ENCODE results near the gene KRTAP5-8. TPM values are rescaled to one million over a fixed set of nuclear protein-coding genes. Genes with fewer than 3 reads are reported as not detected.
"Not testable (repeated sequence)": the region's sequence is repeated elsewhere in the genome, so short reads cannot be mapped to it uniquely, and the experiment has no call there.

Gene KRTAP5-8
- total RNA-seq, 1 experiment from 2014 or later, result not detected

DNA sequence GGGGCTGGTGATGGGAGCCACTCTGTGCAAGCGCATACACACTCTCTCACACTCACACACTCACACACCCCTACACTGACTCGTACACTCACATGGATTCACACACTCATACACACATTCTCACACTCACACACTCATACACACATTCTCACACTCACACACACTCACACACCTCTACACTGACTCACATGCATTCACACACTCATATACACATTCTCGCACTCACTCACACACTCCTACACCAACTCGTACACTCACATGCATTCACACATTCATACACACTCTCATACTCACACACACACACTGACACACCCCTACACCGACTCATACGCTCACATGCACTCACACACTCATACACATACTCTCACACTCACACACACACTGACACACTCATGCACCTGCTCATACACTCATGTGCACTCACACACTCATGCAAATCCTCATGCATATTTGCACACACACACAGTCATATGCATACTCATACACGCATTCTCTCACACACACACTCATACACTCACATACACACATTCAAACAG lies 39.7 kb downstream of the KRTAP5-8 start:
- Histone ChIP-seq H3K36me3 (ENCODE audit: low read depth, low read length) (no peaks in the 10 kb centered on the region), H3K9me2 (replicated peaks; ENCODE audit: low read length) (no peaks in the 10 kb centered on the region), H2AFZ (ENCODE audit: low read length) (no peak overlapping the region), H4K20me1 (ENCODE audit: low read length) (no peaks in the 10 kb centered on the region), H3K4me2 (ENCODE audit: low read length) (no peak overlapping the region), H3K9me3 (ENCODE audit: low read length) (no peaks in the 10 kb centered on the region), H3K79me2 (ENCODE audit: low read length) (no peaks in the 10 kb centered on the region), H3F3A (ENCODE audit: low read length, unreplicated experiment) (no peaks in the 10 kb centered on the region), H3K9ac (ENCODE audit: low read length) (no peak overlapping the region), H3K4me1 (ENCODE audit: insufficient read depth, low read length) (peaks cover 14% of the 10 kb centered on the region), H3K4me3 (ENCODE audit: low read length) (no peak overlapping the region), H3K27ac (ENCODE audit: low read length) (no peak overlapping the region), H3K27me3 (ENCODE audit: low read length) (peaks cover 21% of the 10 kb centered on the region)
- ChIA-PET CTCF (no interaction called here), POLR2A (ENCODE audit: unreplicated experiment) (no interaction called here)
- TF ChIP-seq, protein P1, sequence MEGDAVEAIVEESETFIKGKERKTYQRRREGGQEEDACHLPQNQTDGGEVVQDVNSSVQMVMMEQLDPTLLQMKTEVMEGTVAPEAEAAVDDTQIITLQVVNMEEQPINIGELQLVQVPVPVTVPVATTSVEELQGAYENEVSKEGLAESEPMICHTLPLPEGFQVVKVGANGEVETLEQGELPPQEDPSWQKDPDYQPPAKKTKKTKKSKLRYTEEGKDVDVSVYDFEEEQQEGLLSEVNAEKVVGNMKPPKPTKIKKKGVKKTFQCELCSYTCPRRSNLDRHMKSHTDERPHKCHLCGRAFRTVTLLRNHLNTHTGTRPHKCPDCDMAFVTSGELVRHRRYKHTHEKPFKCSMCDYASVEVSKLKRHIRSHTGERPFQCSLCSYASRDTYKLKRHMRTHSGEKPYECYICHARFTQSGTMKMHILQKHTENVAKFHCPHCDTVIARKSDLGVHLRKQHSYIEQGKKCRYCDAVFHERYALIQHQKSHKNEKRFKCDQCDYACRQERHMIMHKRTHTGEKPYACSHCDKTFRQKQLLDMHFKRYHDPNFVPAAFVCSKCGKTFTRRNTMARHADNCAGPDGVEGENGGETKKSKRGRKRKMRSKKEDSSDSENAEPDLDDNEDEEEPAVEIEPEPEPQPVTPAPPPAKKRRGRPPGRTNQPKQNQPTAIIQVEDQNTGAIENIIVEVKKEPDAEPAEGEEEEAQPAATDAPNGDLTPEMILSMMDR (conservative IDR thresholded peaks at IDR 0.05; ENCODE audit: low read depth, low read length), result no peak
- no peak for TF ChIP-seq EZH2phosphoT487 (IDR thresholded peaks at IDR 0.05; ENCODE audit: borderline replicate concordance, low read length)
- TF ChIP-seq EZH2 (IDR thresholded peaks at IDR 0.05; ENCODE audit: low read length, unreplicated experiment), result no peak
- ATAC-seq (no peak), DNase-seq (no peak)
- intact Hi-C loops (cut with micrococcal nuclease), result no loop called here
- BruUV-seq (replicated peaks), result no TSS peak

DNA sequence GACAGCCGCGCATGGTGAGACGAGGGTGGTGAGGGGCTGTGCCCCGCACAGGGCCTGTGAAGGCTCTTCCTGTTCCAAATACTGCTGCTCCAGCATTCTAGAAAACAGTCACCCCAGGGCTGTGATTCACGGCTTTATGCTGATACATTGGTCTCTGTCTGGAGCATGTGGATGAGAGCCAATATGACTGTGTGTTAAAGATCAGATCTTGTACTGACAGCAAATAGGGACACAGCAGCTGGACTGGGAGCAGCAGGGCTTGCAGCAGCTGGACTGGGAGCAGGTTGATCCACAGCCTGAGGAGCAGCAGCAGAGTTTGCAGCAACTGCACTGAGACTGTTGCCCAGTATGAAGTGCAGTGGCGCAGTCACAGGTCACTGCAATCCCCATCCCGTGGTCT lies 41.7 kb downstream of the KRTAP5-8 start:
- H3K36me3 ChIP-seq (ENCODE audit: low read depth, low read length); BruUV-seq (replicated peaks); H3K4me3 ChIP-seq (ENCODE audit: low read length); H3K9me2 ChIP-seq (replicated peaks; ENCODE audit: low read length); H3F3A ChIP-seq (ENCODE audit: low read length, unreplicated experiment); H4K20me1 ChIP-seq (ENCODE audit: low read length); H3K9me3 ChIP-seq (ENCODE audit: low read length); H3K27ac ChIP-seq (ENCODE audit: low read length); intact Hi-C loops (cut with micrococcal nuclease); POLR2A ChIA-PET (ENCODE audit: unreplicated experiment); H3K9ac ChIP-seq (ENCODE audit: low read length); H3K79me2 ChIP-seq (ENCODE audit: low read length); H2AFZ ChIP-seq (ENCODE audit: low read length): not testable (repeated sequence)
- peak; percentile 23; the same call in 1 of the 2 replicates for ATAC-seq
- H3K27me3 ChIP-seq (ENCODE audit: low read length), result peaks cover 31% of the 10 kb centered on the region
- peak; percentile 57 for DNase-seq
- 0 out of 2 replicates have a peak overlapping the region, but pooled peaks have one; percentile 70 for H3K4me2 ChIP-seq (ENCODE audit: low read length)
- peaks cover 14% of the 10 kb centered on the region for H3K4me1 ChIP-seq (ENCODE audit: insufficient read depth, low read length)
- CTCF ChIA-PET, result interaction anchor here (0.5 to 0.8 kb wide), 7 partner anchors 10 to 244 kb away, joined by 3 to 10 read pairs (median 4); no protein-coding TSS in a partner anchor

GRCh38 chr11:71580057-71581003 lies 42.5 kb downstream of the KRTAP5-8 start:
- intact Hi-C loops (cut with micrococcal nuclease), result no loop called here
- no peaks in the 10 kb centered on the region for H3K36me3 ChIP-seq (ENCODE audit: low read depth, low read length)
- ATAC-seq (peak; percentile 95), DNase-seq (peak; percentile 88)
- POLR2A ChIA-PET (ENCODE audit: unreplicated experiment), result no interaction called here
- H3K27ac ChIP-seq (ENCODE audit: low read length), result no peak overlapping the region
- H2AFZ ChIP-seq (ENCODE audit: low read length), result peak overlapping the region; percentile 67
- H3K4me3 ChIP-seq (ENCODE audit: low read length), result no peak overlapping the region
- peaks cover 14% of the 10 kb centered on the region for H3K4me1 ChIP-seq (ENCODE audit: insufficient read depth, low read length)
- no TSS peak for BruUV-seq (replicated peaks)
- H3K9ac ChIP-seq (ENCODE audit: low read length), result no peak overlapping the region
- H3K4me2 ChIP-seq (ENCODE audit: low read length), result peak overlapping the region; percentile 70
- no peaks in the 10 kb centered on the region for H3K9me2 ChIP-seq (replicated peaks; ENCODE audit: low read length)
- TF ChIP-seq EZH2phosphoT487 (IDR thresholded peaks at IDR 0.05; ENCODE audit: borderline replicate concordance, low read length), result no peak
- TF ChIP-seq EZH2 (IDR thresholded peaks at IDR 0.05; ENCODE audit: low read length, unreplicated experiment), result no peak
- TF ChIP-seq, protein P1 (conservative IDR thresholded peaks at IDR 0.05; ENCODE audit: low read depth, low read length), result peak; percentile 64
- no peaks in the 10 kb centered on the region for H4K20me1 ChIP-seq (ENCODE audit: low read length)
- no peaks in the 10 kb centered on the region for H3F3A ChIP-seq (ENCODE audit: low read length, unreplicated experiment)
- CTCF ChIA-PET, result interaction anchor here (0.5 to 0.8 kb wide), 7 partner anchors 9 to 243 kb away, joined by 3 to 10 read pairs (median 4); no protein-coding TSS in a partner anchor
- no peaks in the 10 kb centered on the region for H3K9me3 ChIP-seq (ENCODE audit: low read length)
- no peaks in the 10 kb centered on the region for H3K79me2 ChIP-seq (ENCODE audit: low read length)
- peaks cover 28% of the 10 kb centered on the region for H3K27me3 ChIP-seq (ENCODE audit: low read length)
